Fibroblast of the aortic adventitia (primary cell): ENCODE data around the gene TBCC. TPM values are rescaled to one million over a fixed set of nuclear protein-coding genes. Genes with fewer than 3 reads are reported as not detected.
A peak's percentile ranks its signal among the peaks of the same experiment; 100 is the strongest.
"Not testable (repeated sequence)": the region's sequence is repeated elsewhere in the genome, so short reads cannot be mapped to it uniquely, and the experiment has no call there.

Source experiments
- DNase-seq: peaks from one replicate; pipeline ENCODE4 v3.0.0-alpha.2; 2010; ENCODE audit warnings: low read depth
- H3K4me3 ChIP-seq: 2 replicates; pipeline ENCODE4 v1.5.1; 2011; ENCODE audit warnings: low read depth, mild to moderate bottlenecking, control low read depth, low read length, moderate library complexity
- CTCF ChIP-seq: IDR thresholded peaks from 2 replicates; pipeline ENCODE4 v1.5.1; 2011; ENCODE audit warnings: mild to moderate bottlenecking, low read length, control low read depth, inconsistent platforms; ENCODE audit not compliant: insufficient read depth
- total RNA-seq: library from RNA; depleted of rRNA; stranded (reverse); fragments of >200 nt; gene quantifications from 2 replicates; pipeline ENCODE4 v1.2.3, GENCODE V29; 2012; ENCODE audit warnings: low replicate concordance

Gene TBCC
- total RNA-seq, 1 donor, result 31.1 TPM

- H3K4me3 ChIP-seq, result no peak overlapping the region
- DNase-seq, result no peak
- TF ChIP-seq CTCF, result no peak
Observed at GRCh38 chr6:42735976-42736375, 9.9 kb downstream of the TBCC start.

- not testable (repeated sequence) for DNase-seq, H3K4me3 ChIP-seq
Observed at GRCh38 chr6:42733867-42734481, 11.9 kb downstream of the TBCC start.

GRCh38 chr6:42729731-42730130 is 16.2 kb downstream of the TBCC start:
- no peak overlapping the region for H3K4me3 ChIP-seq
- DNase-seq, result peak; percentile 51
- no peak for TF ChIP-seq CTCF

GRCh38 chr6:42727627-42728026 is 18.3 kb downstream of the TBCC start:
- DNase-seq, result no peak
- TF ChIP-seq CTCF, result no peak
- H3K4me3 ChIP-seq, result no peak overlapping the region

GRCh38 chr6:42727087-42727611 is 18.8 kb downstream of the TBCC start:
- no peak overlapping the region for H3K4me3 ChIP-seq
- DNase-seq, result no peak
- no peak for TF ChIP-seq CTCF

GRCh38 chr6:42726485-42727086 is 19.3 kb downstream of the TBCC start:
- peak; percentile 88 for TF ChIP-seq CTCF
- peak overlapping the region; percentile 41 for H3K4me3 ChIP-seq
- peak; percentile 94 for DNase-seq

- no peak for DNase-seq
- TF ChIP-seq CTCF, result no peak
- H3K4me3 ChIP-seq, result no peak overlapping the region
Observed at GRCh38 chr6:42726026-42726425, 19.9 kb downstream of the TBCC start.
